Measurements from ENCODE around the gene TIAM1.

DNA sequence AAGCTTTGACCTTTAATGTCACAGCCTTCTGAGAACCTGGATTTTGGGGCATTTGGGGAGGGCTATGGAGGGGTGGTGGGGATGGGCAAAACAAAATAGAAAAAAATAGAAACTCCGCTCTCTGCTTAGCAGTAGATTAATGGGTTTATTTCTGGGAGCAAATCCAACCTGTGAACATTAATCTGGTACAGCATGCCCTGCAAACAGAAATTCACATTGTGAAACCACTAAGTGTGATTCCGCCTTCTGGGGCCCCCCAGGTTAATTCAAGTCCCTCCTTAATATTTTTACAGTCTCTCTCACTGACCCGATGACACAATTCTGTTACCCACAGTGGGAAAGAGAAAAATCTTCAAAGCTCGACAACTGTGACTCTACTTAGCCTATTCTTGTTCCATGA lies 76.4 kb downstream of the TIAM1 start:
- no peak for TF ChIP-seq POLR2A (IDR thresholded peaks at IDR 0.05)
- TF ChIP-seq, protein P1, sequence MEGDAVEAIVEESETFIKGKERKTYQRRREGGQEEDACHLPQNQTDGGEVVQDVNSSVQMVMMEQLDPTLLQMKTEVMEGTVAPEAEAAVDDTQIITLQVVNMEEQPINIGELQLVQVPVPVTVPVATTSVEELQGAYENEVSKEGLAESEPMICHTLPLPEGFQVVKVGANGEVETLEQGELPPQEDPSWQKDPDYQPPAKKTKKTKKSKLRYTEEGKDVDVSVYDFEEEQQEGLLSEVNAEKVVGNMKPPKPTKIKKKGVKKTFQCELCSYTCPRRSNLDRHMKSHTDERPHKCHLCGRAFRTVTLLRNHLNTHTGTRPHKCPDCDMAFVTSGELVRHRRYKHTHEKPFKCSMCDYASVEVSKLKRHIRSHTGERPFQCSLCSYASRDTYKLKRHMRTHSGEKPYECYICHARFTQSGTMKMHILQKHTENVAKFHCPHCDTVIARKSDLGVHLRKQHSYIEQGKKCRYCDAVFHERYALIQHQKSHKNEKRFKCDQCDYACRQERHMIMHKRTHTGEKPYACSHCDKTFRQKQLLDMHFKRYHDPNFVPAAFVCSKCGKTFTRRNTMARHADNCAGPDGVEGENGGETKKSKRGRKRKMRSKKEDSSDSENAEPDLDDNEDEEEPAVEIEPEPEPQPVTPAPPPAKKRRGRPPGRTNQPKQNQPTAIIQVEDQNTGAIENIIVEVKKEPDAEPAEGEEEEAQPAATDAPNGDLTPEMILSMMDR (IDR thresholded peaks at IDR 0.05), result no peak
